ENCODE results near the gene PUS1. TPM values are rescaled to one million over a fixed set of nuclear protein-coding genes. Genes with fewer than 3 reads are reported as not detected.

The PUS1 gene
- total RNA-seq, 2 donors from 2014 or later = 11.2 to 33.6 TPM

- Histone ChIP-seq H3K27ac (no peak overlapping the region), H3K36me3 (replicated peaks in 1 of 2; ENCODE audit: insufficient read depth in 1 of 2, low read depth in 2 of 2) (peaks cover 0 to 34% of the 10 kb centered on the region in 2 donors), H3K27me3 (no peaks in the 10 kb centered on the region), H3K9me3 (no peaks in the 10 kb centered on the region), H3K4me3 (no peak overlapping the region), H3K4me1 (no peaks in the 10 kb centered on the region)
- intact Hi-C loops (cut with DNase I) = no loop called here
- DNase-seq = no peak
- no peak for TF ChIP-seq POLR2A (IDR thresholded peaks at IDR 0.05)
- TF ChIP-seq, protein P1, sequence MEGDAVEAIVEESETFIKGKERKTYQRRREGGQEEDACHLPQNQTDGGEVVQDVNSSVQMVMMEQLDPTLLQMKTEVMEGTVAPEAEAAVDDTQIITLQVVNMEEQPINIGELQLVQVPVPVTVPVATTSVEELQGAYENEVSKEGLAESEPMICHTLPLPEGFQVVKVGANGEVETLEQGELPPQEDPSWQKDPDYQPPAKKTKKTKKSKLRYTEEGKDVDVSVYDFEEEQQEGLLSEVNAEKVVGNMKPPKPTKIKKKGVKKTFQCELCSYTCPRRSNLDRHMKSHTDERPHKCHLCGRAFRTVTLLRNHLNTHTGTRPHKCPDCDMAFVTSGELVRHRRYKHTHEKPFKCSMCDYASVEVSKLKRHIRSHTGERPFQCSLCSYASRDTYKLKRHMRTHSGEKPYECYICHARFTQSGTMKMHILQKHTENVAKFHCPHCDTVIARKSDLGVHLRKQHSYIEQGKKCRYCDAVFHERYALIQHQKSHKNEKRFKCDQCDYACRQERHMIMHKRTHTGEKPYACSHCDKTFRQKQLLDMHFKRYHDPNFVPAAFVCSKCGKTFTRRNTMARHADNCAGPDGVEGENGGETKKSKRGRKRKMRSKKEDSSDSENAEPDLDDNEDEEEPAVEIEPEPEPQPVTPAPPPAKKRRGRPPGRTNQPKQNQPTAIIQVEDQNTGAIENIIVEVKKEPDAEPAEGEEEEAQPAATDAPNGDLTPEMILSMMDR (IDR thresholded peaks at IDR 0.05) = no peak
- ATAC-seq = no peak
- WGBS, 2 donors = 92 to 96% methylated on average over 17 of the region's 17 CpGs
These were observed 57.3 kb downstream of the PUS1 start for GRCh38 chr12:131986361-131986760.

DNA sequence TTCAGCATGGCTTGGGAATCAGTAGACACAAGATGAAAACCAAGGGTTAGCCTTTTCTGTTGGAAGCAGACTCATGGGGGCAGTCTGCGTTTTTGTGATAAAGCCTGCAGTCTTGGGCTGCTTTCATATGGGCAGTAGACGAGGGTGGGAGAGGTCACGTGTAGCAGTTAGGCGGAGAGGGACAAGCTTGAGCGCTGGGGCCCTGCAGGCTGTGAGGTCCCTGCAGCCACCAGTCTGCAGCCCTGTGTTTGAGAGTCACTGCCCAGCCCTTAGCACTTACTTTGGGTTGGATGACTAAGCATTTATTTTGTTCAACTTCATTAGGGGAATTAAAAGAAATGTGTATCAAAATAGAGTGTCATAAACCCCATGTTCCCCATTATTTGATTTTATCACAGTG is 57.8 kb downstream of the PUS1 start:
- WGBS, 2 donors = 87 to 92% methylated on average over 5 of the region's 5 CpGs
- H3K4me1 ChIP-seq = no peaks in the 10 kb centered on the region
- intact Hi-C loops (cut with DNase I) = no loop called here
- DNase-seq (no peak), ATAC-seq (no peak)
- H3K27me3 ChIP-seq = no peaks in the 10 kb centered on the region
- no peak overlapping the region for H3K4me3 ChIP-seq
- no peak overlapping the region for H3K27ac ChIP-seq
- no peaks in the 10 kb centered on the region for H3K9me3 ChIP-seq
- TF ChIP-seq, protein P1 (IDR thresholded peaks at IDR 0.05) = no peak
- TF ChIP-seq POLR2A (IDR thresholded peaks at IDR 0.05) = no peak
- H3K36me3 ChIP-seq (replicated peaks in 1 of 2; ENCODE audit: insufficient read depth in 1 of 2, low read depth in 2 of 2) = peaks cover 0 to 33% of the 10 kb centered on the region in 2 donors

- Histone ChIP-seq H3K36me3 (replicated peaks in 1 of 2; ENCODE audit: insufficient read depth in 1 of 2, low read depth in 2 of 2) (peaks cover 0 to 31% of the 10 kb centered on the region in 2 donors), H3K27me3 (no peaks in the 10 kb centered on the region), H3K27ac (no peak overlapping the region), H3K9me3 (no peaks in the 10 kb centered on the region), H3K4me1 (no peaks in the 10 kb centered on the region), H3K4me3 (no peak overlapping the region)
- DNase-seq = no peak
- ATAC-seq = no peak
- TF ChIP-seq, protein P1 (IDR thresholded peaks at IDR 0.05) = no peak
- no peak for TF ChIP-seq POLR2A (IDR thresholded peaks at IDR 0.05)
- intact Hi-C loops (cut with DNase I) = no loop called here
- WGBS, 2 donors = 96 to 98% methylated on average over 8 of the region's 8 CpGs
These were observed 58.5 kb downstream of the PUS1 start for GRCh38 chr12:131987552-131987951.

DNA sequence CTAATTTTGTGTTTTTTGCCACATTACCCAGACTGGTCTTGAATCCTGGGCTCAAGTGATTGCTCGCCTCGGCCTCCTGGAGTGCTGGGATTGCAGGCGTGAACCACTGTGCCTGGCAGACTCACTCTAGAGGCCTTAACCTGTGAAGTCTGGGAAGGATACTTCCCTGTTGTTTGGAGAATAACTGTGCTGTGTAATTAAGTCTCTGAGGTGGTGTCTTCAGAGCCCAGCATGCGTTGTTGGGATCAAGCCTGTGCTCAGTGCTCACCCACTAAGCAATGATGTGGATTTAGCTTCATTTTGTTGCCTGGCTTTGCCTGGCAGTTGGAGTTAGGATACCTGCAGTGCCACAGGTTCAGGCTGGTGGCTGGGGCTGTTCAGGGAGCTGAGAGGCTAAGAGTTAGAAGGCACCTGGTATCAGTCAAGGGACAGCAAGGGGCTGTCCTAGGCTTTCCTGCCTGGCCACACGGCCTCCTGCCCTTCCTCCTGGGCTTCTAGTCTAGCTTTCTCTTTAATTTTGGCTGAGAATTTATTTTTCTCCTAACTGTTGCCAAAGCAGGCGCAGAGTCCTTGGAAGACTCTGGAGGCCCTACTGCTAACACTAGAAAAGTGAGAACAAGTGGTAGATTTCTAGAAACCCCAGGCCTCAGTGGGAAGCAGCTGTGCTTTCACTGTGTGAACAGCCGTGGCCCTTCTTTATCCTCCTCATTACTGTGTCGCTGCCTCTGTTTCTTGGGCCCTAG is 59.1 kb downstream of the PUS1 start:
- TF ChIP-seq POLR2A (IDR thresholded peaks at IDR 0.05) = no peak
- TF ChIP-seq, protein P1 (IDR thresholded peaks at IDR 0.05) = no peak
- H3K4me3 ChIP-seq = no peak overlapping the region
- DNase-seq = no peak
- WGBS, 2 donors = 89 to 90% methylated on average over 6 to 8 of the region's 8 CpGs
- peaks cover 0 to 27% of the 10 kb centered on the region in 2 donors for H3K36me3 ChIP-seq (replicated peaks in 1 of 2; ENCODE audit: insufficient read depth in 1 of 2, low read depth in 2 of 2)
- no peaks in the 10 kb centered on the region for H3K27me3 ChIP-seq
- no peaks in the 10 kb centered on the region for H3K4me1 ChIP-seq
- no peak for ATAC-seq
- no peak overlapping the region for H3K27ac ChIP-seq
- intact Hi-C loops (cut with DNase I) = no loop called here
- no peaks in the 10 kb centered on the region for H3K9me3 ChIP-seq

GRCh38 chr12:131989021-131989420 is 59.9 kb downstream of the PUS1 start:
- DNase-seq = no peak
- Histone ChIP-seq H3K4me3 (no peak overlapping the region), H3K27ac (no peak overlapping the region), H3K4me1 (no peaks in the 10 kb centered on the region), H3K9me3 (no peaks in the 10 kb centered on the region), H3K27me3 (no peaks in the 10 kb centered on the region), H3K36me3 (replicated peaks in 1 of 2; ENCODE audit: insufficient read depth in 1 of 2, low read depth in 2 of 2) (peaks cover 0 to 32% of the 10 kb centered on the region in 2 donors)
- no peak for ATAC-seq
- 78 to 91% methylated on average over 11 to 12 of the region's 12 CpGs for WGBS, 2 donors
- no peak for TF ChIP-seq POLR2A (IDR thresholded peaks at IDR 0.05)
- TF ChIP-seq, protein P1 (IDR thresholded peaks at IDR 0.05) = no peak
- intact Hi-C loops (cut with DNase I) = no loop called here
